Inflammatory macrophage treated with lipopolysaccharide for 1 hour (primary cell): ENCODE results near the gene RUNDC3A.
"Not testable (repeated sequence)": the region's sequence is repeated elsewhere in the genome, so short reads cannot be mapped to it uniquely, and the experiment has no call there.

Source experiments
- DNase-seq, 2 donors: peaks; one replicate each; pipeline ENCODE4 v3.0.0-alpha.2; 2020 to 2022

The RUNDC3A gene

DNA sequence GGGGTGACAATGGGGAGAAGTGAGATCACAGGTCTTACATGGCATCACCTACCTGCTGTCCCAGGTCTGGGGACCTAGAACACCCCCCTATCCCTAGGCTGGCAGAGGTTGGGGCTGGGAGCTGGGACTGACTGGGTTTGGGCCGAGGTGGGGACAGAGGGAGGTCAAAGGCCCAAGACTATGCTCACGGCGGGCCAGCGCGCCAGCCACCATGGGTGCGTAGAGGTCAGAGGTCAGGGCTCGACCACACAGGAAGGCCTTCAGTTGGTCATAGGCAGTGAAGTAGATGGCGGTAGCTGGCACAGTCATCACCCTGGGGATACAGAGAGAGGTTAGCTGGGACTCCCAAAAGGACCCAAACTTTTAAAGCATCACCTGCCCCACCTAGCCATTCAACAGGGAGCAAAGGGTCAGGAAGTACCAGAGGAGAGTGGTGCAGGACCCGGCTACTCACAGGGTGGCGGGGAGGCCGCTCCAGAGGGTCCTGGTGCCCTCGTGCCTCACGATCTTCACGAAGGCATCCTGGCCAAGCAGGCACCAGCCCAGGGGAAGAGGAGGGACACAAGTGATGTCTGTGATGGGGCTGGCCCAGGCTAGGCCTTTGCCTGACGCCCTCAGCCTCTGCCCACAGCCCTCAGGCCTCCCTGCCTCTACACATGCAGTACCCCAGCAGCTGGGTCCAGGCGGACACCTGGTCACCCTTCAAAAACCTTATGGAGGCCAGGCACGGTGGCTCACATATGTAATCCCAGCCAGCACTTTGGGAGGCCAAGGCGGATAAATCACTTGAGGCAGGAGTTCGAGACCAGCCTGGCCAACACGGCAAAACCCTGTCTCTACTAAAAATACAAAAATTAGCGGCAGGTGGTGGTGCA, 13.1 kb downstream of the RUNDC3A start:
- DNase-seq: no peak

DNA sequence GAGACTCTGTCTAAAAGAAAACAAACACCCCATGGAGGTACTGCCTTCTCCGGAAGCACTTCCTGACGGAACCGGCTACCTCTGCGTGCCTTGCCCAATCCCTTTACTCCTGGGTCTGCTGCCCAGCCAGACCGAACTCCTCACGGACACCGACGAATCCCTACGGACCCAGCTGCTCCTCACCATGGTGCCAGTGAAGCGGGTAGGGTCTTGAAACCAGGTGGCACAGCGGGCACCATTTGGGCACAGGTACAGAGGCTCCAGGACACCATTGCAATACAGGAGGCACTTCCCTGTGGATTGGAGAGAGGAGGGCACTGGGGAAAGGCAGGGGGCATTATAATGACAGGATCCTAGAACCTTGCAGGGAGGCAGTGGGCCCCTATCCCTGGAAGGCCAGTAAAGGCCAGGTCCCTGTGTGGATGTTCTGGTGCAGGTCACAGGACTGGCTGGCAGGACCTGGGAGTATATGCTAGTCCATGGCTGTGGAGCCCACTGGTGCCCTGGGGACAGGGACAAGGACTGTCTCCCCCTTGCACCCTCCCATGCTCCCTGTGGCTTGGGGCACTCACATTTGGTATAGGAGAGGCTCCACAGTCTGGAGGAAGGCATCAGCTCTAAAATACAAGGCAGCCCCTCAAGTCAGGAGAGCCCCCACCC, 14.0 kb downstream of the RUNDC3A start:
- DNase-seq: no peak

DNA sequence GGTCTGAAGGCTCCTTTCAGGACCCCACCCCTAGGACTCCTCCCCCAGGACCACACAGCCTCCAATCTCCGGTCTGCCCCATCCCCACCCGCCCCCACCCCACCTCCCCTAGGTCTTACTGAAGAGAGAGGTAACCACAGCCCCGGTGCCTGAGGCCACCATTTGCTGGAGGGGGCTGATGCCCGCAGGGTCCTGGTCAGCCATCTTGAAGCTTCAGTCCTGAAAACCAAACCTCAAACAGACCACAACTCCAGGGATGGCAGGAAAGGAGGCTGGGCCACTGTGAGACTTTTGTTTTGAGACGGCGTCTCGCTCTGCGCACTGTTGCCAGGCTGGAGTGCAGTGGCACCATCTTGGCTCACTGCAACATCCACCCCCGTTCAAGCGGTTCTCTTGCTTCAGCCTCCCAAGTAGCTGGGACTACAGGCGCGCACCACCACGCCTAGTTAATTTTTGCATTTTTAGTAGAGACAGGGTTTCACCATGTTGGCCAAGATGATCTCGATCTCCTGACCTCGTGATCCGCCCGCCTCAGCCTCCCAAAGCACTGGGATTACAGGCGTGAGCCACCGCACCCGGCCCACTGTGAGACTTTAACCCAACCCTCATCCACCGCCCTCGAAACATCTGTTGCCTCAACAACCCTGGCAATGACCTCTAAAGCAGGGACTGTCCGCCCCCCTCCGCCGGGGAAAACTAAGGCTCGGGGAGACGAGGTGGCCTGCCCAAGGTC, 15.1 kb downstream of the RUNDC3A start:
- no peak for DNase-seq

DNA sequence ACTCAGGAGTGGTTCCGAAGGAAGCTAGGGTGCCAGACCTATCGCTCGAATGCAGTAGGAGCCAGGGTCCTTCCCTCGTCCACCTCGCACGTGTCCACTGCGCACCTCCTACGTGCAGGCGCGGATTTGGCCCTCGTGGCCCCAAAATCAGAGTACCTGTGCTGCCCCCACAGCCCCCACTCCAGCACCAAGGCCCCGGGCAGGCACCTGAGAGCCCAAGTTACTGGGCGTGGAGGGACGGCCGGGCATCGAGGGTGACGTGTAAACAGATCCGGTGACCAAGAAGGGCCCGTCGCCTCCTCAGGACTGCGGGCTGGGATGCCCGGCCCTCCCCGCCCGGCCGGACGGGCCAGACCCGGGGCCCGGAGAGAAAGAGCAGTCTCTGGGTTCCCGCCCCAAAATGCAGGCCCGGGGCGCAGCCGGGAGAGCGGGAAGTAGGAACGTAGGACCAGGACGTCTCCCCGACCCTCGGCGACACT, 15.7 kb downstream of the RUNDC3A start:
- no peak for DNase-seq

DNA sequence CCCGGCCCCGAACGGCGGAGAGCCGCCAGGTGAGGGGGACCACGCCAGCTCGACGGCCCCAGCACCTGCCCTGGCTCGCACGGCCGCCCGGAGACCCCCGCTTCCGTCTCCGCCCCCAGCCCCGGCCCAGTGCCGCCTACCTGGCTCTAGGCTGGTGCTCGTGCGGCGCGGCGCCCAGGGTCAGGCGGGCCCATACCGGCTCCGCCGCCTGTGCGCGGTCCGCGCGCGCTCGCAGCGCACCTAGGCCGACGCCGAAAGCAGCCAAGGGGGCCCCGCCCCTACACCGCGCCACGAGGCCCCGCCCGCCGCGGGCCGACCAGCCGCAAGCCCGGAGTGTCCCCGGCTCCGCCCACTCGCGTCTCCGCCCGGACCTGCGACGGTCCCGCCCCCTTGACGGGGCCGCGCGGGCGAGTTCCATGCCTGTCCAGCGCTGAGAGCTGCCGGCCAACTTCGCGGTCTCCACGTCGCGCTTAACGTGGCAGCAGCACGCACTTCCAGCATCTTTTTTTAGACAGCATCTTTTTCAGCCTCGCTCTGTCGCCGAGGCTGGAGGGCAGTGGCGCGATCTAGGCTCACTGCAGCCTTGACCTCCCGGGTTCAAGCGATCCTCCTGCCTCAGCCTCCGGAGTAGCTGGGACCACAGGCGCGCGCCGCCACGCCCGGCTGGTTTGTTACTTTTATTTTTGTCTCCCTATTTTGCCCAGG, 16.3 kb downstream of the RUNDC3A start, which contains the start of gene SLC25A39:
Gene SLC25A39 (minus strand): TSS at position 253 of the 705 bp plus-strand sequence. CDS start 1,261 bp downstream, outside the sequence.
- DNase-seq: peak; percentile 90 to 96

DNA sequence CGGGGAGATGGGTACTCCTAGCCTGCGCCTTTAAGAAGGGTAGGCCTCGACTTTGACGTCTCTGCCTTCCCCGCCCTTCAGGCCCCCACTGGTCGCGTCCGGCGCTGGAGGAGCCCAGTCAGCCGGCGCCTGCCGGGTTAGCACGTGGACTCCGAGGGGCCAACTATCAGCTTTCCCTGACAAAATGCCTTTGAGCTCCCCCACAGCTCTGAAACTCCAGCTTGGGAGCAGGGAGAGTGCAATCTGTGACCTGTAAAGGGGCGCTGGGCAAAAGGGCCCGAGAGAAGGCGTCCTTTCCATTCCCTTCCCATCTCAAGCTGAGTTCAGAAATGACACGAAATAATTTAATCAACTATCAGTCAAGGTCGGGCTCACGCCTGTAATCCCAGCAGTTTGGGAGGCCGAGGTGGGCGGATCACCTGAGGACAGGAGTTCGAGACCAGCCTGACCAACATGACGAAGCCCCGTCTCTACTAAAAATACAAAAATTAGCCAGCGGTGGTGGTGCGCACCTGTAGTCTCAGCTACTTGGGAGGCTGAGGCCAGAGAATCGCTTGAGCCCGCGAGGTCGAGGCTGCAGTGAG, 18.6 kb downstream of the RUNDC3A start:
- peak; percentile 93 for DNase-seq

DNA sequence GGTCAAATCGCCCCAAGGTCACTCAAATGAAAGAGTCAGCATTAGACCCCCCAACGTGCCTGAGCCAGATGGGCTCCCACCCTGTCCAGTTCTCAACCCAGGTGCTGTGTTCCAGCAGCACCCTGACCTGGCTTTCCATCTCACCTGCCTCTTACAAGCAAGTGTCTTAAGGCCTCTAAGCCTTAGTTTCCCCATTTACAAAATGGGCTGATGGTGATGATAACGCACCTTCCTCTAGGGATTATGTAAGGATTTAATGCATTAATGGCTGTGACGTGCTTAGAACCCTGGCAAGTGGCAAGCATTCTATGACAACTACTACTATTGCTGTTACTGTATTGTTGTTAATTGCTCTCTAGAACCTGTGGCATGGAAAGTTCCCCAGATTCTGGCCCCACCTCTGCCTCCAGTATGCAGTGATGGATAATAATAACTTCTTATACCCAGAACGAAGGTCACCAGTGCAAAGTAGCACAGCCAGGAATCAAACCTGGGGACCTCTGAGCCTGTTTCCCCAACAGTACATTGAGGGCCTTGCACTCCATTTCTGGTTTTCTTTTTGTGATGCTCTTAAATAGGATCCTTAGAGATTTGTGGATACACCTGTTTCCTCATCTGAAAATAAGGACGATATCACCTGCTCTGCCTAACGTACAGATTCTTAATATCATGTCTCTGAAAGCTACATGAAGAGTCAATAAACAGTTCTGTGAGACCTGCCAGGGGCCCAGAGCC, 19.5 kb downstream of the RUNDC3A start:
- no peak for DNase-seq

DNA sequence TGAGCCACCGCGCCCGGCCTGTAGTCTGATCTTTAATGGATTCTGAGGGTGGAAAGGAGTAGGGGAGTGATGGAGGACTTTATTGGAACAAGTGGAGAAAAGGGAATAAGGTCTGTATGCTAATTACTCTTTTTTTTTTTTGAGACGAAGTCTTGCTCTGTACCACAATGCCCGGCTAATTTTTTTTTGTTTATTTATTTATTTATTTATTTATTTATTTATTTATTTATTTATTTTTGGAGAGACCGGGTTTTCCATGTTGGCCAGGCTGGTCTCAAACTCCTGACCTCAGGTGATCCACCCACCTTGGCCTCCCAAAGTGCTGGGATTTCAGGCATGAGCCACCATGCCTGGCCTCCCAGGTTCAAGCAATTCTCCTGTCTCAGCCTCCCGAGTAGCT, 21.1 kb downstream of the RUNDC3A start:
- not testable (repeated sequence) for DNase-seq

DNA sequence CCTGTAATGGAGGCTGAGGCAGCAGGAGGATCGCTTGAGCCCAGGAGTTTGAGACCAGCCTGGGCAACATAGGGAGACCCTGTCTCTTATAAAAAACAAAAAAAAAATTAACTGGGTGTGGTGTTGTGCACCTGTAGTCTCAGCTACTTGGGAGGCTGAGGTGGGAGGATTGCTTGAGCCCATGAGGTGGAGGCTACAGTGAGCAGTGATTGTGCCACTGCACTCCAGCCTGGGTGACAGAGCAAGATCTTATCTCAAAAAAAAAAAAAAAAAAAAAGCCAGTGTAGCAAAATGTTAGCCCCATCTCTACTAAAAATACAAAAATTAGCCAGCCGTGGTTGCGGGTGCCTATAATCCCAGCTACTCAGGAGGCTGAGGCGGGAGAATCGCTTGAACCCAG, 21.9 kb downstream of the RUNDC3A start:
- not testable (repeated sequence) for DNase-seq

DNA sequence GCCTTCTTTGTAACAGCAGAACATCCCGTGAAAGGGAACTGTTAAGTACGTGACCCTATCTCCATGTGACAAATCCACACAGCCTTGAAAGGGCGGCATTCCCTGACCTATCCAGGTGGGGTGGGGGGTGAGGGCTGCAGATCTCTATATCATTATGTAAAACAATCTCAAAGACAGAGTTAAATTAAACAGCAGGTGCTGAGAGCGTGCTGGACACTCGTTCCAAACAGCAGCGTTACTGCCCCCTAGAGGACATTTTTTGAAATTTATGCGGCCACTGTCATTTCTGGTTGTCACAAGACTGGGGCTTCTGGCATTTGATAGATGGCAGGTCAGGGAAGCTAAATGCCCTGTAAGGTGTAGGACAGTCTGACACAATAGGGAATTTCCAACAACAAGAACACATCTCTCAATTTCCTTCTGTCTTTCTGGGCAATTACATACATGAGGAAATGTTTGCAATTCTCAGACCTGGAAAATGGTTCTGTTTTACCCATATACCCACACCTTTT, 22.9 kb downstream of the RUNDC3A start:
- DNase-seq: peak; percentile 82 to 99

DNA sequence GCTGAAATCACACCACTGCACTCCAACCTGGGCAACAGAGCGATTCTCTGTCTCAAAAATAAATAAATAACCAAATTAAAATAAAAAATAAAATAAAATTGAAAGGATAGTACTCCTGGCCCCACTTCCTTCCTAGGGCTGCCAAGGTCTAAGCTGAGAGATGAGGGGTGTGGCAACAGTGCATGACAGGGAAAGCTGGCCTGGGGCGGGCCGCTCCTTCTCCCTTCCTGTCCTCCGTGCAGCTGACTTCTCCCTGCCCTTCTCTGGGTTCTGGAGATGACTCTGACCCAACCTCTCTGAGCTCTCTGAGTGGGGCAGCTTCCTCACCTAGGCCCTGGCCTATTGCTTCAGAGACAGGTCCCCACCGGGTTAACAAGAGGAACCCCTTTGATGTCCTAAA, 25.0 kb downstream of the RUNDC3A start:
- peak; percentile 54 to 63 for DNase-seq

DNA sequence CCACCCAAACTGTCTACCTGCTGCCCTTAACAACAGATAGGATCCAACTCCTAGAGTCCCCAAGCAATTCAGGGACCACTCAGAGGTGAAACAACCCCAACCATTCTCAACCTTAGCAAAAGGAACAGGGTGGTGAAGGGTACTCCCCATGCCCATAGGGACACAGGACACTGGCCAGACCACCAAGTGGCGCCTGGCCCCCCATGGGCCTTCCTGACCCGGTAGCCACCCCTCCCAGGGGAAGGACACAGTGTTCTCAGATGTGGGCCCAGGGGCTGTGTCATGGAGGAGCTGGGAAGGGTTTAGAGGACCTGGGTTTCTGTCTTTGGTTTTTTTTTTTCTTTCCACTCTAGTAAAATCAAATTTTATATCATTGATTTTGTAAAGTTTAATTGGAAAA, 25.9 kb downstream of the RUNDC3A start:
- DNase-seq: no peak

DNA sequence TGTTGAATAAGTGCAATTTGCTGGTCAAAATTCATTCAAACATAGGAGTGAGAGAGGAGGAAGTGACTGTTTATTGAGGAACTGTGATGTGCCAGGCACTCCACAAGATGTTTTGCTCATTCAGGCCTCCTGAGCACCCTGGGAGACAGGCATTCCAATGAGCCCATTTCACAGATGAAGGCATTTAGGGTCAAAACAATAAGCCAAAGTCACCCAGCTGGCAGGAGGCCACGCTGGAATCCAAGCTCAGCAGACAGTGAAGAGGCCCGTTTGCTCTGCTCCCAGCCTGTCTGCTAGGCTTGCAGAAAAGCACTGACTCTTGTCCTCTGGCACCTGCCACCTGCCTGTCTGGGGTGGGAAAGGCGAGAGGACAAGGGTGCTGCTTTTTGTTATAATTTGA, 26.3 kb downstream of the RUNDC3A start:
- DNase-seq: no peak

DNA sequence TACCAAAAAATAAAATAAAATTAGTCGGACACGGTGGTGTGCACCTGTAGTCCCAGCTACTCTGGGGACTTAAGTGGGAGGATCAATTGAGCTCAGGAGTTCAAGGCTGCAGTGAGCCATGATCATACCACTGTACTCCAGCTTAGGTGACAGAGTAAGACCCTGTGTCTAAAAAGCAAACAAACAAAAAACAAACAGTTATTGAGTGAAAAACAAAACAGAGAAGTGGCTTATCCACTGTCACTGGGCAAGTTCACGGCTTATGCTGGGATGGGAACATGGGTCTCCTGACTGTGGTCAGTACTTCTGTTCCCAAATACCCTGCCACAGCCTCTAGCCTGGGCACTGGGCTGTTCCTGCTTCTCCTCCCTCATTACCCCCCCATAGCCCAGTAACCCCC, 27.2 kb downstream of the RUNDC3A start:
- DNase-seq: no peak

DNA sequence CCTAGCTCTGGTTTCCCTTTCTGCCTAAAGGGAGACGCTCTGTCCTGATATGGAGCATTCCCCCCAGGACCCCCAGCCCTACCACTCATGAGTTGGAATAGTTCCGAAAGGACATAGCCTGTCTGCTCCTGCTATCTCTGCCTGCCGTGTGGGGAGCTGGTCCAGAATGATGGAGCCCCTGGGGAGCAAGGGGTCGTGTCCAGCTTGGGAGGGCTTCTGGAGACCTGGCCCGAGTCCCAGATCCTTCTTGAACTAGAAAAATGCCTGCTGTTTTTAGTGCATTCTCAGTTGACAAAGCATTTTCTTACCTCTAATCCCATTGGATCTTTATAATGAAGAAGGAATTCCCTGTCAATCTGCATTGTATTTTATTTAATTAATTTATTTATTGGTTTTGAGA, 27.6 kb downstream of the RUNDC3A start:
- DNase-seq: no peak

DNA sequence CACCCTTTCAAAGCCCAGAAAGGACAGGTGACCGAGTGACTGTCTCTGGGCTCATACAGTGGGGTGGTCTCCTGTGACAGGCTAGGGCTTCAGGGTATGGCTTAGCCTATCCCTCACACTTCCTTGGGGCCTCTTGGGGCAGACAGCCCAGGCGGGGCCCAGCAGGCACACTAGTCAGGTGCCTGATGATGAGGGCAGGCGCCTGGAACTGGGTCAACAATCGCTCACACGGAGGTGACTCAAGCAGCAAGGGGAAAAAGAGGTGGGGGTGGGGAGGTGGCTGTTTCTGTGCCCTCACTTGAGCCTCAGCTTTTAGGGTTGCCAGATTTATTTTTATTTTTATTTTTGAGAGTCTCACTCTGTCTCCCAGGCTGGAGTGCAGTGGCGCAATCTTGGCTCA, 30.3 kb downstream of the RUNDC3A start:
- DNase-seq: peak in 1 of 2 donors; percentile 73

DNA sequence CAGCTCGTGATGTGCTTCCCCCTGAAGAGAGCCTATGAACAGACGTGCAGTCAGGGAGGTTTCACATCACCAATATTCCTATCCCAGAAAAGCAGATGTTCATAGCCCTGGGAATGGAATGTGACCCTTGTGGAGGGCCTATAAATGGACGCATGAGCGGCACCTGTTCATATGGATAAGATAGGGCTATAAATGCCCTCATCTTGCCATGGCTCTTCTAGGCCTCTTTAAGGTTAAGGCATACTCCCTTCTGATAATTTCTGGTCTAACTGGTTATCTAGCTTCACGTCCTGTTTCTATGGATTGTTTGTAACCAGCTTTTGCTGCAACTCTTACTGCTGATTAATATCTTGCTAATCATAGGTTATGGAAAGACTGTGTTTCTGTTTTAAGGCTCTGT, 32.2 kb downstream of the RUNDC3A start:
- not testable (repeated sequence) for DNase-seq

DNA sequence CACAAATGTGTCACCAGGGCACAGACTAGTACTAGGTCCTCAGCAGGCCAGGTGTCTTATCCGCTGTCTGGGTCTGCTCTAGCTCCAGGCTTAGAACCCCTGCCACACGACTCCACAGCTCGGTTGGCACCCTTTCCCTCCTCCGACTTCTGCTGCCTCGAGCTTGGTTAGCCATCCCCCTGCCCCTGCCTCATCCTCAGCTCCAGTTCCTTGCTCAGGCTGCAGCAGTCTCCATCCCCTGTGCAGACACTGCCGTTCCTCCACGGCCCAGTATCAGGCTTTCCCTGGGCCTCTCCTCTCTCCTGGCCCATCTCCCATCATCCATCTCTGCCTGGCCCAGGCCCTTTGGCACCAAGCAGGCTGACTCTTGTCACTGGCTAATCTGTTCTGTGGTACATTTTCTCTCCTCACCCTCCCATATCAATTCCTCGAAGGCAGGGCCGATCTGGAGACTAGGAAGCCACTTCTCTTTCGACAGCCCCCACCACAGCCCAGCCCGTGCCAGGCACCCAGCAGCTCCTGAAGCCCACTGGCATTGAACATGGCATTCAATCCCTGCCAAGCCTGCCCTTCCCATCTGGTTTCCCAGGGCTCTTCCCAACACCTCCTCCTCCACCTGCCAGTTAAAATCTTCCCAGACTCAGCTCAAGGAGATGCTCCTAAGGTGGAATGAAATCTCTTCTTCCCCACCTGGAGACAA, 35.3 kb downstream of the RUNDC3A start:
- no peak for DNase-seq

DNA sequence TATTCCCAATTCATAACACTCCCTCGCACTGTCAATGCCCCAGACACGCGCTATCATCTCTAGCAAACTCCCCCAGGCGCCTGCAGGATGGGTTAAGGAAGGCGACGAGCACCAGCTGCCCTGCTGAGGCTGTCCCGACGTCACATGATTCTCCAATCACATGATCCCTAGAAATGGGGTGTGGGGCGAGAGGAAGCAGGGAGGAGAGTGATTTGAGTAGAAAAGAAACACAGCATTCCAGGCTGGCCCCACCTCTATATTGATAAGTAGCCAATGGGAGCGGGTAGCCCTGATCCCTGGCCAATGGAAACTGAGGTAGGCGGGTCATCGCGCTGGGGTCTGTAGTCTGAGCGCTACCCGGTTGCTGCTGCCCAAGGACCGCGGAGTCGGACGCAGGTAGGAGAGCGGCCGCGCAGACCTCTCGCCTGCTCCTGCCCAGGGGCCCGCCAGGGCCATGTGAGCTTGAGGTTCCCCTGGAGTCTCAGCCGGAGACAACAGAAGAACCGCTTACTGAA, 36.6 kb downstream of the RUNDC3A start, which contains the start of gene GRN:
Gene GRN (plus strand): TSS at position 364 of the 515 bp plus-strand sequence. CDS start 3,863 bp downstream, outside the sequence.
- DNase-seq: peak; percentile 95 to 97

DNA sequence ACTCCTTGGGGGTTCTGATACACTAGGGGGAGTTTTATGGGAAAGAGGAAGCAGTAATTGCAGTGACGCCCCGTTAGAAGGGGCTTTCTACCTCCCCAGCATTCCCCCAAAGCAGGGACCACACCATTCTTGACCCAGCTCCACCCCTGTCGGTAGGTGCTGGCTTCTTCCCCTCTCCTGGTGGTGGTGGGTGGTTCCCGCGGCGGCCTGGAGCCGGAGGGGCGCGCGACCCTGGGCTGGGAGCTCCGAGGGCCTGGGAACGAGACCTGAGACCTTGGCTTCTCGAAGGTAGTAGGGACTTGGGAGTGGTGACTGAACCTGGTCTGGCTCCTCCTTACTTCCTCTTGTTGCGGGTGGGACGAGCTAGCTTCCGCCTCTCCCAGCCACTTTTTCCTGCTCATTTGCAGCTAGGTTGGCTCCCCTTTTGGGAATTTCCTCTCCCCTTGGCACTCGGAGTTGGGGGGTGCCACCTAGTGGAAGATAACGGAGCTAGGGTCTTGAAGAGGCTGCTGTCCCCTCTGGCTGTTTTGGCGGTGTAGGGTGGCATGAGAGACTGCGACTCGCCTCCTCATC, 37.1 kb downstream of the RUNDC3A start:
- peak; percentile 83 to 90 for DNase-seq
